22Rv1 (cell line): ENCODE data around the gene GCGR.

ENCODE experiments used
- CTCF ChIP-seq: fragments of 450-650 bp; IDR thresholded peaks from 2 replicates; pipeline ENCODE4 v1.5.1; 2017; ENCODE audit warnings: mild to moderate bottlenecking
- ZFX ChIP-seq: fragments of 450-650 bp; IDR thresholded peaks from 2 replicates; pipeline ENCODE4 v1.6.1; 2017; ENCODE audit warnings: antibody characterized with exemption, borderline replicate concordance

DNA sequence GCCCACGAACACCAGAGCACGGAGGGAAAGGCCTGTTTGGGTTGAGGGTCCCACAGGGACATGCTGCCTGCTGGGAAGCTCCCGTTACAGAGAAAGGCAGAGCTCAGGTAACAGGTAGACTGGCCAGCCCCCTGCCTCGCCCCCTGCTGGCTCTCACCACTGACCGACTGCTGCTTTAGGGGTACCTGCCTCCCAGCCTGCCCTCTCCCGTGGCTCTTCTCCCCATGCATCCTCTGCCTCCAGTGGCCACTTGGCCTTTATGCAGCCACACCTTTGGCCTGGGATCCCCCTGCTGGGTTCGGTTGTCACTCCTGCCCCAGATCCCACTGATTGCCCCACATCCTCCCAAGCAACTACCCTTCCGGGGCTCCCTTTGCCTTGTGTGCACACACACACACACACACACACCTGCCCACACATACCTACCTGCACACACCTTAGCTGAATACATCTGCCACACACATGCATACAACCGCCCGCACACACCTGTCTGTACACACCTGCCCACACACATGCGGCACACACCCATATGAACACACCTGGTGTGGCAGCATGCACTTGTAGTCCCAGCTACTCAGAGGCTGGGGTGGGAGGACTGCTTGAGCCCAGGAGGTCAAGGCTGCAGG lies 22.0 kb downstream of the GCGR start:
- TF ChIP-seq CTCF (0 out of 2 replicates have a peak, but pooled peaks have one; percentile 20), ZFX (no peak)
